Muscle of arm (tissue), 12 donors: Measurements from ENCODE around the gene ZFYVE21. TPM values are rescaled to one million over a fixed set of nuclear protein-coding genes. Genes with fewer than 3 reads are reported as not detected.

ENCODE experiments used
- DNase-seq: peaks from one replicate; pipeline ENCODE4 v3.0.0-alpha.2; 2013
- polyA plus RNA-seq, 12 donors: library from polyadenylated mRNA; unstranded; fragments of 120-200 nt; gene quantifications; one replicate each; pipeline ENCODE4 v1.2.1, GENCODE V29; 2013; ENCODE audit not compliant: insufficient read length in 12 of 12

The ZFYVE21 gene
- polyA plus RNA-seq, 12 donors: 38.3 to 51.9 (median 40.6) TPM; not detected in 1

GRCh38 chr14:103735815-103736545 is 20.4 kb downstream of the ZFYVE21 start:
- DNase-seq: no peak

DNA sequence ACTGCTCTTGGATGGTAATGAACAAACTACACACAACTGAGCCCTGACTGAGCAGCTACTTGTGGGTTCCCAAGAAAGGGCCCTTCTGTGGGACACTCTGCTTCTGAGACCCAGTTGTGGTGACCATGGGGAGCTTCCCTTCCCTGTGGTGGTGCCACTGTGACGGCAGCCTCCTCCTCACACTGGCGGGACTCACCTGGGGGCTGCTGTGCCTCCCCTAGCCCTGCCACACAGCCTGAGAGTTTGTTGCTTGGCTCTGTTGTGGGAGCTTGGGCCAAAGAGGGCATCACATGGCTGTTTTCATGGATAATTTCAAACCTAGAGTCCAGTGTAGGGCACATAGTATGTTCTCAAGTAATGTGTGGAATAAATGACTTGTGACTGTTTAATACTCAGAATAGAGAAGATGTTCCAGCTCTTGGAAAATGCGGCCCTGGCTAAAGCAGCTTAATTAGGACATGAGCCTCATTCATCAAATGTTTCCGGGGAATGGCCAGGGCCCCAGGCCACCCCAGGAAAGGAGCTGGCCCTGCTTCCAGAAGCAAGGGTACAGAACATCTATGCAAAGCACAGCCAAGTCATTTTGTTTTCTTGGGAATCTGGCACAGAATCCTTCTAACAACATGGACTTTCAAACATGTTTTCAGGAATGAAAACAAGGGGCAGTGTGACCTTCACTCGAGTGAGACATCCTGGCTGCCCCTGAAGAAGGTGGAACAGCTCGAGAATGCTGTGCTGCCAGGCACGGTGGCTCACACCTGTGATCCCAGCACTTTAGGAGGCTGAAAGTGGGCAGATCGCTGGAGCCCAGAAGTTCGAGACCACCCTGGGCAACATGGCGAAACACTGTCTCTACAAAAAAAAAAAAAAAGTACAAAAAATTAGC is 21.2 kb downstream of the ZFYVE21 start:
- DNase-seq: no peak

- DNase-seq: no peak
Observed at GRCh38 chr14:103737432-103738045, 21.9 kb downstream of the ZFYVE21 start.

GRCh38 chr14:103738166-103738565 is 22.6 kb downstream of the ZFYVE21 start:
- DNase-seq: no peak

DNA sequence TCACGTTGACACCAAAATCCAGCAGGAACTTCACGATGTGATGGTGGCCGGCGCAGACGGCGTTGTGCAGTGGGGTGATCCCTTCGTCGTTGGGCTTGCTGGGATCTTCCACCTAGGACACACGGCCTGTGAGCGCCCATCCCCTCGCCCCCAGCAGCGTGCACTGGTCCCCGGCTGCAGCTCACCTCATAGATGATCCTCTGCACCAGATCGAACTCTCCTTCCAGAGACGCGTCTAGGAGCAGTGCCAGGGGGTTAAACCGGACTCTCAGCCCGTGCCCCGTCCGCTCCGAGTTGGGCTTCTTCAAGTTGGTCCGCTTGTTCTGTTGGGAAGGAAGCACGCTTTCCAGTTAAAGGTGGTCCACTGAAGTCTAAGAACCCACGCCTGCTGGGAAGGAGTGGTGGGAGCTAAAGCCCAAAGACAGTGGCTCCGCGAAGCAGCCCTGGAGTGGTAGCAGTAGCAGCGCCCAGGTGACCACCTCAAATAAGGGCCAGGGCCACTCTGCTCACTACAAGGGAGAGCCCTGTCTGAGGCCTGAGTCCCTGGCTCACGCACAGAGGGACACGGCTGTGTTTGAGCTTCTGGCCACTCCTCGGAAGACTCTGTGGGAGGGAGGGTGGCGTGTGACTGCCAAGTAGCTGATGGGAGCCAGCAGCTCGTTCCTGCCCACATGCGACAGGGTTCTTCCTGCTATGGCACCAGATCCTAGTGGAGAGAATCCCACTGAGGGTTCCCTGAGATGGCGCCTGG is 23.3 kb downstream of the ZFYVE21 start:
- DNase-seq: no peak

GRCh38 chr14:103739466-103739792 is 23.8 kb downstream of the ZFYVE21 start:
- DNase-seq: no peak

DNA sequence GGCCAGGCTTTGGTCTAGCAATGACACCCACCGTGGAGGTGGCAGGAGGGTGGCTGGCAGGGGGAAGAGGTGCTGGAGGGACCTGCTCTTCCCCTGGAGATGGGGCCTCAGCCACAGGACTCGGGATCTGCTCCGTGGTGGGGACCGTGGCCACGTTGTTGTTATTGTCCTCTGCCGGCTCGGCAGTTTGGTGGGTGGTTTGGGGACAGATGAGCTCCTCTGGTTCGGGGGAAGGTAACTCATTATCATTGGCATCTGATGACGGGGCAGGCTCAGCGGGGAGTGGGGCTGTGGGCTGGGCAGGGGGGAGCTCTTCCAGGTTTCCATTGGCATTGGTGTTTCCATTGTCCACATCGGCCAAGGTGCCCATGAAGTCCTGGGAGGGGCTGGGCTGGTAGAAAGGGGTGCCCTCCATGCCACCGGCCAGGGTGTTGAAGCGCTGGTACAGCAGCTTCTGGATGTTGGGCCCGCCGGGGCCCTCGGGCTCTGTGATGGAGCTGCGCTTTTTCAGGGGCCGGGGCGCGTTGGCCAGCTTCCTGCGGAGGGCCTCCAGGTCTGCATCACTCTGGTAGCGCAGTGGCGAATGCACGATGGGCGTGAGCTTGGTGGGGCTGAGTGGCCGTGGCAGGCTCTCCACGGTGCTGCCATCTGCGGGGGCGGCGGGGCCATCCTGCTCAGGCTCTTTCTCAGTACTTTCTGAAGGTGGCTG is 24.3 kb downstream of the ZFYVE21 start:
- DNase-seq: no peak

GRCh38 chr14:103740991-103741689 is 25.5 kb downstream of the ZFYVE21 start:
- DNase-seq: no peak

DNA sequence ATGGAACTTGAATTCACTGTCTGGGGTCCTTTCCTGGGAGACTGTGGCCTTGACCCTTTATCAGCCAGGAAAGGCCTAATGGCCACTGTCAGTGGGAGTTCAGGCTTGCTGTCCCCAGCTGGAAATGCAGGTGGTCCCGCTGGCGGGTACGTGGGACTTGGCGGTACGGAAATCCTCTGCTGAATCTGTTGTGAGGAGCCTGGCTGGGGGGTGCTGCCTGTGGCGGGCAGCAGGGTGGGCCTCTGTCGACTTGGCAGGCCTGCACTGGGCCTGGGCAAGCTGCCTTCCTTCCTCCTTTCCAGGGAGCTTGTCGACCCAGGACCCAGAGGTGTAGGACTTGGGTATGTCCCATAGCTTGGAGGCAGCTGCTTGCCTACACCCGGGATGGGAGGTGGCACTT is 26.3 kb downstream of the ZFYVE21 start:
- DNase-seq: no peak

DNA sequence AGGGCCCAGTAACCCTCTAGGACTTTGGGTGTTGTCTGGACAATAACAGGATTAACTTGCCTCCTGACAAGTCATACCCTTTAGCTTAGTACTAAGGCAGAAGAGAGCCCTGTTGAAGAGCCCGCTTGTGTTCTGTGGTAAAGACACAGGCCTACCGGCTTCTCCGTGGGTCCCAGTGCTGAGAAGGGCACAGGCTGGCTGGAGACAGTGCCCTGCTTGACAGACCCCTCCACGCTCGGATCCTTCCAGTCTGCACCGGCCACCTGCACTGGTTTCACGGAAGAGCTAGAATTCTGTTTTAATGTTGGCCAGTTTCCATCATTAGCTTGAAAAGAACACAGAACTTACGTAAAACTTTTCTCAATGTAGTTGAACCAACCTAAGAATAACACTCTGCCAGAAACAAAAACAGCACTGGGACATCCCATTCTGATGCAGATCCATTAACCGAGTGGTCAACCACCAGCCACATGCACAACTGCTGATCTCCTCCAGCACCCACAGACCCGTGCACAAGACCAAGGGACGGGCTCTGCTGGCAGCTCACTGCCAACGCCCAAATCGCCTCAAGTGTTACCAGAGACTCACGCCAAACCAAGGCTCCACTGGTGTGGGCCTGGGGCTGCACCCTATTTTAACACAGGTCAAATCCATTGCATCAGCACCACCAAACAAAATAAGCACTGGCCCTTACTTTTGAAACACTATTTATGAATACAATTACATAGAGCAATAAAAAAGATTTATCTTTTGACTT is 27.1 kb downstream of the ZFYVE21 start:
- no peak for DNase-seq

DNA sequence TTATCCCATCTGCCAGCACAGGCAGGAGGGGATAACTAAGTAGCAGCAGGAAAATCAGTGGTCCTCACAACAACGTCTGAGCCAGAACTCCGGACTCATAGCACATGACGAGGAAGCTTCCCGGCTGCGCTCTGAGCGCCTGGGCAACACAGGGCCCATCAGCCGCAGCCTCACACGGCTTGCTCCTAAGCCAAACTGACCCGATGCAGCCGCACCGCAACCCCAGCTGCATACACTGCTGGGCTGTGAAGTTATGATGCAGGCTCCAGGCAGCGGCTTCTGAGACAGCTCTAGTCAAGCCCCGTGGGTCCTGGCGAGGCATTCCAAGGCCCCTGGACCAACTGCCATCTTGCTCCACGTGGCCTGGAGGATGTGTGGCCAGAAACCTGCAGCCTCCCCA is 28.1 kb downstream of the ZFYVE21 start:
- no peak for DNase-seq

DNA sequence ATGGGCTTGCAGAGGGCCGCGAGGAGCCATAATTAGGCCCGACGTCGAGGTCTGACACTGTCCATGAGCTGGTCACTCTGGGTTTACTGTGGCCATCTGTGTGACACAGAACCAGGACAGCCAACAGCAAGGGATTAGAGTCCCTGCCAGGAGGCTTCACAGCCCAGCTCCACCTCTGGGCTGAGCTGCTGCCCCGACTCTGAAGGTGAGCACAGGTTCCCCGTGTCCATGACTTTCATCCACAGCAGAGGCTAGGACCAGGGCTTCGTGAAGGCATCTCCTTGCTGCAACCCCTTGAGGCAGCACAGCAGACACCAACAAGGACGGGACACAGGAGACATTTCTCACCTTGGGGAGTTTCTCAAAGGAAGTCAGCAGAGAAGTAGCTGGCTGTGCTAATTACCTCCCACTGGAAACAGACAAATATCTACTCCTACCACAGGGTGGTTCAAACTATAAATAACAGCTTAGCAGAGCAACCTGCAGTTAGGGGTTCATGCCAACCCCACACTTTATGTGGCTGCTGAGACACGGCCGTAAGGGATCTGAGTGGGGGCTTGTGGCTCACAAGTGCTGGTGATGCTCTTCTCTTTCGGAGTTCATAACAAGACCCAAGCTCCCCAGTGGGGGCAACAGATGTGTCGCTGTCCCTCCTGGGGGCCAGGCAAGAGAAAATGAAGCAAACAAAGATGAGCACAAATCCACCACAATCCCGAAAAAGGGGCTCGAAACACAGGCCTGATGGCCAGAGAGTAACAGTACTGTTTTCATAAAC is 29.2 kb downstream of the ZFYVE21 start:
- no peak for DNase-seq

DNA sequence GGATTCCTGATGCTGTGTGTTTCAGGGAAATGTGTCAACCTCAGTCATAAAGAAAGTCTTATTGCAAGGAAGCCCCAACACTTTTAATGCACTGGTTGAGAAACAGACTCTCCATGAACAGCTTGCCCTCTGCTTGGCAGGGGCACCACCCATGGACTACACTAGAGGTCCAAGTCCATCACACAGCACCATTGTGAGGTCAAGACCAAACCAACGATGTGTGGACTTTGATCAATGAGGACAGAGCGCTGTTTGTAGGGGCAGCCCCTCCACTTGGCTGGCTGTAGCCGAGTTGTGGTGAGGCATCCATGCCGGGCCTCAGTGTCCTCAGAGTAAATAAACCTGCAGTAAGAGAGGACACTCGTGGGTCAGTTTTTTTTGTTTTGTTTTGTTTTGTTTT is 29.8 kb downstream of the ZFYVE21 start:
- no peak for DNase-seq

DNA sequence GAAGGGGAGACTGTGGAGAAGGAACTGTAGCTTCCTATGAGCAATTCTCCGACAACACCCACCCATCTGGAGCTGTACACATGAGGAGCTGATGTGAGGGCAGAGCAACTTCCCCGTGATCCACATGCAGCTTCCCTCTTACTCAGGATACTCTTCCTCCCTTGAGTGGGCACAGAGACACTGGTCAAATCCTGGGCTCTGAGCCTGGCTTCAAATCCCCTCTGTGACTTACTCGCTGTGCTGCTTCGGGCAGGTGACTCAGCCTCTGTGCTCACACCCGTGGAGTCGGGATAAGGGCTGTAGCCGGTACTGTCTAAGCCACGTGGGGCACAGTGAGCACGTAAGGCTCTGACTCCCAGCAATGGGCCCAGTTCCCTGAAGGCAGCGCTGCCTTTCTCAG is 31.1 kb downstream of the ZFYVE21 start:
- no peak for DNase-seq

DNA sequence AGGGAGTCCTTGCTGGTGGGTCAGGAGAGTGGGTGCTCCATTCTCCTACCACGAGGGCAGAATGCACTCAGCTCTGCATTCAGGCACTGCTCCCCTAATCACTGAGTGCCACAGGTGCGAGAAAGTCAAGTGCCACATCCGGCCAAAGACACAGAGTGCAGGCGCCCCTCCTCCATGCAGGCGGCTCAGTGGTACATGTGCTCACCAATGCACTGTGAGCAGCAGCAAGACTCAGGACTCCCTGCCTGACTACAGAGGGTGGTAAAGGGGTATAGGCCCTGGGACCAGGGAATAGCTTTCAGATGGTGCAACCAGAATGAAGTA is 32.9 kb downstream of the ZFYVE21 start:
- DNase-seq: no peak

- no peak for DNase-seq
Observed at GRCh38 chr14:103749452-103749851, 33.8 kb downstream of the ZFYVE21 start.

DNA sequence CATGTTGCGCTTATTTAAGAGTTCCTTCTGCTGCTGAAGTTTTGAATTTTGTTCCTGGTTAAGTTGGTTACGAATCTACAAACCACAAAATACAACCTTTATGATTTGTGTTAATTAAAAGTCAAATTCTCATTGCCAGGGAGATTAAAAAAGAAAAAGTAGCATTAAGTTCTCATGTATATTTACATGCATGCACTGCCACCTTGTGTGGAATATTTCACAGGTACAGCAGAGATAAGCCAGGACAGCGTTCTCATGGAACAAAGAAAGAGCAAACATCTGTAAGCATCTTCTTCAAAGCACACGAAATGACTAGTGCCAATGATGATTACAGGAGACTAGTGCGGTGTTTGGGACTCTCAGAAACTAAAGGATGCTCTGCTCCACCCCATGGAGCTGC is 34.2 kb downstream of the ZFYVE21 start:
- DNase-seq: no peak

DNA sequence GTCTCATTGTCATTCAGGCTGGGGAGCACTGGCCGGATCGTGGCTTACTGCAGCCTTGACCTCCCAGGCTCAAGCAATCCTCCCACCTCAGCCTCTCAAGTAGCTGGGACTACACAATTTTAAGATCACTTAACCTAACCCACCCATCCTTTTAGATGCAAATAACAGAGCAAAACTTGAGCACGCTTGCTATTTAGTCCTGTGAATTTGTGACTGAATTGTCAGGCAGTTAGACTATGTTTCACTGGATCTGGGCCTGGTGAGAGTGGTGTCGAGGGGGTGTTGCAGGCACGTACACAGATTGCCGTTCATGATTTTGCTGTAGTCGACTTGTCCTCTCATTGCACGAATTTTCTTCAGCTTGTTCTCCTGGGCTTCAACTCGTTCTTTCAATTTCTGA is 38.2 kb downstream of the ZFYVE21 start:
- no peak for DNase-seq

- DNase-seq: no peak
Observed at GRCh38 chr14:103755060-103755459, 39.5 kb downstream of the ZFYVE21 start.
